A549 (cell line): ENCODE results near the gene FBXL13. TPM values are rescaled to one million over a fixed set of nuclear protein-coding genes. Genes with fewer than 3 reads are reported as not detected.

ENCODE experiments used
- ATAC-seq, 2 experiments: fragments of 200-7000 bp in 1 of 2; fragments of >200 bp in 1 of 2; cut with Nextera tagmentation in 1 of 2; cut with Tn5 transposase in 1 of 2; 3 replicates each; pipeline versions ENCODE4 v1.8.0 to v1.9.1; 2018 to 2020; ENCODE audit warnings: mild to moderate bottlenecking in 1 of 2, moderate library complexity in 1 of 2
- CTCF ChIA-PET: fragments of 300-600 bp; sonication (Branson Sonifier 250); formaldehyde crosslinking; extraction: SDS; loops from one replicate; lab custom pipeline; 2021; ENCODE audit warnings: antibody characterized with exemption, inconsistent platforms; lab: Yijun Ruan, JAX
- POLR2A ChIA-PET: fragments of 350-600 bp; formaldehyde crosslinking; extraction: SDS; loops from one replicate; lab custom pipeline; 2021; ENCODE audit warnings: antibody characterized with exemption, inconsistent platforms; lab: Yijun Ruan, JAX
- DNase-seq, 2 experiments: peaks; one replicate each; pipeline versions ENCODE4 v3.0.0 to v3.0.0-alpha.2; 2011 to 2016; ENCODE audit warnings: low read depth in 1 of 2, low spot score in 1 of 2
- FAIRE-seq: peaks from 2 replicates; lab custom pipeline; 2011; peaks lifted over from hg19 to GRCh38; lab: Jason Lieb, UNC
- H3K27ac ChIP-seq, 2 experiments: fragments of >200 bp; sonication (Bioruptor Twin); formaldehyde crosslinking; 3 replicates each; pipeline ENCODE4 v1.5.1; 2016 to 2017
- H3K4me1 ChIP-seq: fragments of >200 bp; sonication (Bioruptor Twin); formaldehyde crosslinking; 3 replicates; pipeline ENCODE4 v1.6.1; 2016
- H3K4me2 ChIP-seq: fragments of >200 bp; sonication (Bioruptor Twin); formaldehyde crosslinking; 3 replicates; pipeline ENCODE4 v1.6.1; 2016
- H3K4me3 ChIP-seq: fragments of >200 bp; sonication (Bioruptor Twin); formaldehyde crosslinking; 3 replicates; pipeline ENCODE4 v1.5.1; 2016
- H3K9me3 ChIP-seq: fragments of >200 bp; sonication (Bioruptor Twin); formaldehyde crosslinking; 3 replicates; pipeline ENCODE4 v1.6.1; 2016
- BCL3 ChIP-seq: fragments of >200 bp; sonication (Bioruptor Twin); formaldehyde crosslinking; IDR thresholded peaks from 3 replicates; pipeline ENCODE4 v1.6.1; 2016
- CBX8 ChIP-seq: fragments of 200-600 bp; sonication (generic); IDR thresholded peaks from 2 replicates; pipeline ENCODE4 v1.6.1; 2016
- CEBPB ChIP-seq, 2 experiments: fragments of >200 bp in 1 of 2; sonication (Bioruptor Twin) in 1 of 2; formaldehyde crosslinking in 1 of 2; IDR thresholded peaks; 2 replicates each; pipeline ENCODE4 v1.6.1; 2012 to 2016
- CHD2 ChIP-seq: fragments of 150-350 bp; IDR thresholded peaks from 2 replicates; pipeline ENCODE4 v1.6.1; 2014; ENCODE audit warnings: low read length; ENCODE audit not compliant: partially characterized antibody
- EHF ChIP-seq: fragments of 250-450 bp; sonication (Bioruptor Pico); IDR thresholded peaks from 2 replicates; pipeline ENCODE4 v1.5.0; 2020; ENCODE audit warnings: mild to moderate bottlenecking
- EP300 ChIP-seq, 2 experiments: fragments of >200 bp; sonication (Bioruptor Twin); formaldehyde crosslinking; IDR thresholded peaks; 2 replicates in 1 of 2; 3 replicates in 1 of 2; pipeline ENCODE4 v1.6.1; 2016 to 2017
- FOSB ChIP-seq: fragments of 250-450 bp; sonication (Bioruptor Pico); IDR thresholded peaks from 2 replicates; pipeline ENCODE4 v1.5.0; 2020; ENCODE audit warnings: mild to moderate bottlenecking, moderate library complexity
- FOXS1 ChIP-seq: fragments of 250-450 bp; sonication (Bioruptor Pico); IDR thresholded peaks from 2 replicates; pipeline ENCODE4 v1.5.0; 2020; ENCODE audit warnings: mild to moderate bottlenecking, moderate library complexity
- HES2 ChIP-seq: fragments of >200 bp; sonication (Bioruptor Twin); formaldehyde crosslinking; IDR thresholded peaks from 2 replicates; pipeline ENCODE4 v1.6.1; 2016
- HMGXB4 ChIP-seq: fragments of 250-450 bp; sonication (Bioruptor Pico); IDR thresholded peaks from 2 replicates; pipeline ENCODE4 v1.5.0; 2021; ENCODE audit warnings: mild to moderate bottlenecking, moderate library complexity, borderline replicate concordance
- JUN ChIP-seq, 2 experiments: fragments of >200 bp; sonication (Bioruptor Twin); formaldehyde crosslinking; IDR thresholded peaks; 2 replicates in 1 of 2; 3 replicates in 1 of 2; pipeline ENCODE4 v1.6.1; 2016 to 2017
- JUNB ChIP-seq: fragments of >200 bp; sonication (Bioruptor Twin); formaldehyde crosslinking; IDR thresholded peaks from 2 replicates; pipeline ENCODE4 v1.6.1; 2016
- MAFK ChIP-seq: fragments of 450-650 bp; IDR thresholded peaks from 2 replicates; pipeline ENCODE4 v1.6.1; 2014; ENCODE audit not compliant: partially characterized antibody
- MAX ChIP-seq: IDR thresholded peaks from 2 replicates; pipeline ENCODE4 v1.6.1; 2012
- MYC ChIP-seq: IDR thresholded peaks from 2 replicates; pipeline ENCODE4 v1.6.1; 2012; ENCODE audit warnings: mild to moderate bottlenecking, inconsistent platforms, low read length, improper control_type of control experiment, borderline replicate concordance
- NFE2L2 ChIP-seq: fragments of 150-350 bp; conservative IDR thresholded peaks from 2 replicates; pipeline ENCODE4 v1.6.1; 2014; ENCODE audit warnings: low read length
- PHF8 ChIP-seq: fragments of 200-600 bp; sonication (generic); IDR thresholded peaks from 2 replicates; pipeline ENCODE4 v1.6.1; 2016; ENCODE audit warnings: low read depth, mild to moderate bottlenecking, antibody characterized with exemption, moderate library complexity, borderline replicate concordance
- POLR2A ChIP-seq: IDR thresholded peaks from 2 replicates; pipeline ENCODE4 v1.6.1; 2012; ENCODE audit warnings: mild to moderate bottlenecking, low read length
- POLR2AphosphoS2 ChIP-seq: conservative IDR thresholded peaks from 2 replicates; pipeline ENCODE4 v1.6.1; 2012; ENCODE audit warnings: low read length, improper control_type of control experiment, inconsistent platforms
- RARB ChIP-seq: fragments of 250-450 bp; sonication (Bioruptor Pico); IDR thresholded peaks from 2 replicates; pipeline ENCODE4 v1.8.0; 2021; ENCODE audit warnings: mild to moderate bottlenecking, moderate library complexity
- TP53 ChIP-seq: fragments of 250-450 bp; sonication (Bioruptor Pico); IDR thresholded peaks from 2 replicates; pipeline ENCODE4 v1.5.0; 2021; ENCODE audit warnings: mild to moderate bottlenecking, moderate library complexity
- ZC3H11A ChIP-seq: fragments of 450-650 bp; IDR thresholded peaks from 2 replicates; pipeline ENCODE4 v1.6.1; 2014; ENCODE audit warnings: antibody characterized with exemption, mild to moderate bottlenecking
- ZNF302 ChIP-seq: fragments of 250-450 bp; sonication (Bioruptor Pico); IDR thresholded peaks from 2 replicates; pipeline ENCODE4 v1.9.0; 2021; ENCODE audit warnings: inconsistent platforms, mild to moderate bottlenecking, moderate library complexity
- ZSCAN20 ChIP-seq: fragments of 250-450 bp; sonication (Bioruptor Pico); IDR thresholded peaks from 2 replicates; pipeline ENCODE4 v1.8.0; 2022; ENCODE audit warnings: mild to moderate bottlenecking, moderate library complexity
- WGBS: methylation state at CpG from one replicate; pipeline ENCODE4 v1.1.6; 2017; ENCODE audit errors: missing lambda C conversion rate; 5-methylcytosine and 5-hydroxymethylcytosine counted together
- polyA minus RNA-seq: library from RNA; depleted of rRNA, polyadenylated mRNA; stranded (reverse); fragments of >200 nt; gene quantifications from 2 replicates; pipeline ENCODE4 v1.2.3, GENCODE V29; 2011; rRNA and poly(A)+ RNA removed
- polyA plus RNA-seq, 4 experiments: library from polyadenylated mRNA; depleted of rRNA in 3 of 4; stranded (reverse); fragments of >200 nt; fragmentation: RNase III in 1 of 4; extraction: RNeasy Plus Mini Kit Qiagen cat#74134 plus additional on column Dnase treatment in 1 of 4; gene quantifications; 2 replicates in 3 of 4; 3 replicates in 1 of 4; pipeline ENCODE4 v1.2.3, GENCODE V29; 2011 to 2017
- TF ChIP-seq, protein P1 (sequence below): fragments of >200 bp; sonication (Bioruptor Twin); formaldehyde crosslinking; IDR thresholded peaks from 3 replicates; pipeline ENCODE4 v1.5.1; 2016
- TF ChIP-seq, protein P2 (sequence below): IDR thresholded peaks from 2 replicates; pipeline ENCODE4 v1.6.1; 2012; ENCODE audit warnings: low read depth, borderline replicate concordance

Gene FBXL13
- polyA plus RNA-seq (2011; rRNA removed) (0.70 and 0.78 TPM in 2 replicates), polyA plus RNA-seq (2017; fragmentation: RNase III; extraction: RNeasy Plus Mini Kit Qiagen cat#74134 plus additional on column Dnase treatment) (0.45 to 0.62 TPM (median 0.49 TPM) in 3 replicates), polyA minus RNA-seq (1.3 and 1.6 TPM in 2 replicates)
- 0.06 and 0.09 TPM in 2 replicates for polyA plus RNA-seq (2012; cell fraction: cytosol; rRNA removed)
- polyA plus RNA-seq (2012; cell fraction: nucleus; rRNA removed): 0.06 and 0.20 TPM in 2 replicates

- FAIRE-seq: no peak
- peak within 1 kb of the TSS; percentile 87 for H3K4me2 ChIP-seq
- DNase-seq: peak; percentile 91 to 92
- TF ChIP-seq ZSCAN20 (CRISPR knock-in tag) (no peak), MAX (peak; percentile 51; the same call in 1 of the 2 replicates), MAFK (no peak), PHF8 (0 out of 2 replicates have a peak, but pooled peaks have one; percentile 74), NFE2L2 (no peak), EHF (CRISPR knock-in tag) (no peak), JUN (IDR thresholded peaks at IDR 0.05) (peak in 1 of 2 experiments; percentile 82; a peak in 4 of 5 replicates), ZC3H11A (no peak), FOXS1 (no peak), BCL3 (peak; percentile 80; the same call in 2 of the 3 replicates), FOSB (CRISPR knock-in tag) (no peak), TP53 (CRISPR knock-in tag) (0 out of 2 replicates have a peak, but pooled peaks have one; percentile 57), CBX8 (no peak), POLR2AphosphoS2 (no peak), ZNF302 (no peak), HMGXB4 (no peak), JUNB (no peak), EP300 (IDR thresholded peaks at IDR 0.05) (peak in 1 of 2 experiments; percentile 20; a peak in 1 of 5 replicates), CEBPB (IDR thresholded peaks at IDR 0.05) (peak; percentile 36 to 61; a peak in 2 of 4 replicates), HES2 (no peak), RARB (CRISPR knock-in tag) (no peak), MYC (peak; percentile 35; the same call in 1 of the 2 replicates), POLR2A (peak; percentile 87), CHD2 (no peak)
- TF ChIP-seq, protein P1, sequence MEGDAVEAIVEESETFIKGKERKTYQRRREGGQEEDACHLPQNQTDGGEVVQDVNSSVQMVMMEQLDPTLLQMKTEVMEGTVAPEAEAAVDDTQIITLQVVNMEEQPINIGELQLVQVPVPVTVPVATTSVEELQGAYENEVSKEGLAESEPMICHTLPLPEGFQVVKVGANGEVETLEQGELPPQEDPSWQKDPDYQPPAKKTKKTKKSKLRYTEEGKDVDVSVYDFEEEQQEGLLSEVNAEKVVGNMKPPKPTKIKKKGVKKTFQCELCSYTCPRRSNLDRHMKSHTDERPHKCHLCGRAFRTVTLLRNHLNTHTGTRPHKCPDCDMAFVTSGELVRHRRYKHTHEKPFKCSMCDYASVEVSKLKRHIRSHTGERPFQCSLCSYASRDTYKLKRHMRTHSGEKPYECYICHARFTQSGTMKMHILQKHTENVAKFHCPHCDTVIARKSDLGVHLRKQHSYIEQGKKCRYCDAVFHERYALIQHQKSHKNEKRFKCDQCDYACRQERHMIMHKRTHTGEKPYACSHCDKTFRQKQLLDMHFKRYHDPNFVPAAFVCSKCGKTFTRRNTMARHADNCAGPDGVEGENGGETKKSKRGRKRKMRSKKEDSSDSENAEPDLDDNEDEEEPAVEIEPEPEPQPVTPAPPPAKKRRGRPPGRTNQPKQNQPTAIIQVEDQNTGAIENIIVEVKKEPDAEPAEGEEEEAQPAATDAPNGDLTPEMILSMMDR: 0 out of 3 replicates have a peak, but pooled peaks have one; percentile 7
- TF ChIP-seq, protein P2, sequence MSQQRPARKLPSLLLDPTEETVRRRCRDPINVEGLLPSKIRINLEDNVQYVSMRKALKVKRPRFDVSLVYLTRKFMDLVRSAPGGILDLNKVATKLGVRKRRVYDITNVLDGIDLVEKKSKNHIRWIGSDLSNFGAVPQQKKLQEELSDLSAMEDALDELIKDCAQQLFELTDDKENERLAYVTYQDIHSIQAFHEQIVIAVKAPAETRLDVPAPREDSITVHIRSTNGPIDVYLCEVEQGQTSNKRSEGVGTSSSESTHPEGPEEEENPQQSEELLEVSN: peak; percentile 65
- peak; percentile 89 to 93 for ATAC-seq
- peak within 1 kb of the TSS; percentile 93 for H3K4me3 ChIP-seq
- POLR2A ChIA-PET: interaction anchor here (0.5 to 2.4 kb wide), 13 partner anchors 8 to 403 kb away, joined by 3 to 26 read pairs (median 5); partner anchors contain the start of genes FAM185A, NAPEPLD and PSMC2
- WGBS: 1% methylated on average over 18 of the region's 83 CpGs
- peaks cover 15% of the 10 kb centered on the region for H3K4me1 ChIP-seq
- no peaks in the 10 kb centered on the region for H3K9me3 ChIP-seq
- peak within 1 kb of the TSS; percentile 88 to 94 for H3K27ac ChIP-seq
- CTCF ChIA-PET: interaction anchor here (0.5 to 6.1 kb wide), 5 partner anchors 9 to 1870 kb away, joined by 3 to 61 read pairs (median 4); no protein-coding TSS in a partner anchor
These were observed at the start of gene FBXL13, which contains the start of gene ARMC10 for GRCh38 chr7:103074519-103075336. TSS of gene FBXL13 (minus strand) at chr7:103074796. TSS of gene ARMC10 (plus strand) at chr7:103075140. CDS start at chr7:103075273, 133 bp downstream.
